ENCODE measurements around the gene PGBD2. TPM values are rescaled to one million over a fixed set of nuclear protein-coding genes. Genes with fewer than 3 reads are reported as not detected.

The PGBD2 gene
- total and polyA plus RNA-seq, 2 of the 13 experiments (the other 11 are each of a cell fraction or from before 2014, with no cell fraction given): 6.0 to 7.4 TPM

GRCh38 chr1:248862998-248863881, 42.8 kb upstream of the PGBD2 start (continued):
- TF ChIP-seq ZFP36L1 (CRISPR knock-in tag; IDR thresholded peaks at IDR 0.05): 0 out of 2 replicates have a peak, but pooled peaks have one; percentile 78
- no peak for TF ChIP-seq RFX5 (IDR thresholded peaks at IDR 0.05; ENCODE audit: low read depth, low read length)
- TF ChIP-seq FOSL1 (CRISPR knock-in tag; IDR thresholded peaks at IDR 0.05; ENCODE audit: borderline replicate concordance): no peak
- no peak for TF ChIP-seq ZNF850 (CRISPR knock-in tag; conservative IDR thresholded peaks at IDR 0.05)
- TF ChIP-seq BATF2 (CRISPR knock-in tag; IDR thresholded peaks at IDR 0.05): 0 out of 2 replicates have a peak, but pooled peaks have one; percentile 24
- peak; percentile 70; the same call in 1 of the 2 replicates for TF ChIP-seq ZMYM3 (CRISPR knock-in tag; IDR thresholded peaks at IDR 0.05)
- TF ChIP-seq CEBPB (IDR thresholded peaks at IDR 0.05; ENCODE audit: borderline replicate concordance, low read depth, low read length): no peak
- TF ChIP-seq ZNF577 (CRISPR knock-in tag; IDR thresholded peaks at IDR 0.05; ENCODE audit: borderline replicate concordance, low read depth): no peak
- TF ChIP-seq RERE (CRISPR knock-in tag; IDR thresholded peaks at IDR 0.05; ENCODE audit: low read depth): no peak
- peak in 1 of 2 experiments; percentile 51; a peak in 1 of 4 replicates for TF ChIP-seq KLF16 (CRISPR knock-in tag; IDR thresholded peaks at IDR 0.05)
- TF ChIP-seq TIGD3 (CRISPR knock-in tag; IDR thresholded peaks at IDR 0.05; ENCODE audit: borderline replicate concordance): 0 out of 2 replicates have a peak, but pooled peaks have one; percentile 25
- no peak for TF ChIP-seq PAF1 (CRISPR knock-in tag; IDR thresholded peaks at IDR 0.05)
- TF ChIP-seq ZNF550 (CRISPR knock-in tag; IDR thresholded peaks at IDR 0.05; ENCODE audit: borderline replicate concordance): no peak
- TF ChIP-seq SKIL (CRISPR knock-in tag; IDR thresholded peaks at IDR 0.05; ENCODE audit: borderline replicate concordance): no peak
- TF ChIP-seq ZNF619 (CRISPR knock-in tag; IDR thresholded peaks at IDR 0.05): no peak; the same call in 1 of the 2 replicates
- TF ChIP-seq ZNF18 (CRISPR knock-in tag; IDR thresholded peaks at IDR 0.05; ENCODE audit: insufficient replicate concordance): no peak

All from HepG2 (cell line).